Stimulated activated naive CD8-positive, alpha-beta T cell treated with anti-CD3 and anti-CD28 coated beads, Interleukin-15, Interleukin-2, amounts not matched to agents 100 U/mL and 50 U/mL, for 24 hours (primary cell): ENCODE data around the gene SNRNP48.

Source experiments
- ATAC-seq: fragments of 150-1000 bp; cut with Tn5 transposase; one replicate; pipeline ENCODE4 v1.10.0; 2021
- DNase-seq: peaks from one replicate; pipeline ENCODE4 v3.0.0; 2021

Gene SNRNP48

GRCh38 chr6:7594579-7595125 lies 4.7 kb downstream of the SNRNP48 start:
- DNase-seq (no peak), ATAC-seq (no peak)

GRCh38 chr6:7604003-7604402 lies 14.0 kb downstream of the SNRNP48 start:
- peak; percentile 40 for ATAC-seq
- no peak for DNase-seq

GRCh38 chr6:7604506-7604905 lies 14.5 kb downstream of the SNRNP48 start:
- DNase-seq (no peak), ATAC-seq (peak; percentile 59)

GRCh38 chr6:7615611-7616383 lies 25.8 kb downstream of the SNRNP48 start:
- DNase-seq: peak; percentile 27
- ATAC-seq: no peak

- ATAC-seq: peak; percentile 41
- DNase-seq: peak; percentile 9
Measured at GRCh38 chr6:7617801-7618764, 28.1 kb downstream of the SNRNP48 start.

- DNase-seq: no peak
- no peak for ATAC-seq
Measured at GRCh38 chr6:7621761-7622160, 31.8 kb downstream of the SNRNP48 start.

- DNase-seq (no peak), ATAC-seq (no peak)
Measured at GRCh38 chr6:7624796-7625710, 35.1 kb downstream of the SNRNP48 start.

GRCh38 chr6:7628479-7628878 lies 38.5 kb downstream of the SNRNP48 start:
- ATAC-seq (no peak), DNase-seq (no peak)

GRCh38 chr6:7628909-7629308 lies 38.9 kb downstream of the SNRNP48 start:
- no peak for ATAC-seq
- DNase-seq: no peak

GRCh38 chr6:7629321-7629720 lies 39.3 kb downstream of the SNRNP48 start:
- ATAC-seq: no peak
- DNase-seq: no peak

- DNase-seq (no peak), ATAC-seq (no peak)
Measured at GRCh38 chr6:7630792-7631191, 40.8 kb downstream of the SNRNP48 start.

- no peak for ATAC-seq
- no peak for DNase-seq
Measured at GRCh38 chr6:7631466-7631865, 41.5 kb downstream of the SNRNP48 start.

GRCh38 chr6:7632501-7633290 lies 42.7 kb downstream of the SNRNP48 start:
- no peak for DNase-seq
- no peak for ATAC-seq

- no peak for DNase-seq
- no peak for ATAC-seq
Measured at GRCh38 chr6:7633361-7633760, 43.4 kb downstream of the SNRNP48 start.

- ATAC-seq: no peak
- no peak for DNase-seq
Measured at GRCh38 chr6:7636151-7636550, 46.2 kb downstream of the SNRNP48 start.

- ATAC-seq: no peak
- no peak for DNase-seq
Measured at GRCh38 chr6:7637533-7637932, 47.5 kb downstream of the SNRNP48 start.

GRCh38 chr6:7639427-7639826 lies 49.4 kb downstream of the SNRNP48 start:
- ATAC-seq: no peak
- no peak for DNase-seq

- no peak for DNase-seq
Measured at GRCh38 chr6:7640016-7640415, 50.0 kb downstream of the SNRNP48 start.

GRCh38 chr6:7640607-7641577 lies 50.9 kb downstream of the SNRNP48 start:
- DNase-seq (no peak), ATAC-seq (no peak)

More at GRCh38 chr6:7640016-7640415, 50.0 kb downstream of the SNRNP48 start:
- no peak for ATAC-seq

- no peak for DNase-seq
- no peak for ATAC-seq
Measured at GRCh38 chr6:7642791-7643190, 52.8 kb downstream of the SNRNP48 start.
